Liver (tissue), 3 donors: ENCODE measurements around the gene GSAP.

Experiments
- ATF3 ChIP-seq: IDR thresholded peaks from 2 replicates; pipeline ENCODE4 v1.6.1; 2016; ENCODE audit warnings: antibody characterized with exemption
- CTCF ChIP-seq: fragments of 150-350 bp; IDR thresholded peaks from 2 replicates; pipeline ENCODE4 v1.5.1; 2017; ENCODE audit warnings: improper control_type of control experiment, low read depth, low read length; ENCODE audit not compliant: missing input control
- EGR1 ChIP-seq, 2 donors: IDR thresholded peaks; 2 replicates each; pipeline ENCODE4 v1.6.1; 2016 to 2018; ENCODE audit warnings: antibody characterized with exemption in 2 of 2, low read depth in 2 of 2
- FOXA1 ChIP-seq: IDR thresholded peaks from 2 replicates; pipeline ENCODE4 v1.6.1; 2016; ENCODE audit warnings: antibody characterized with exemption
- GABPA ChIP-seq, 2 donors: IDR thresholded peaks in 1 of 2; conservative IDR thresholded peaks in 1 of 2; 2 replicates each; pipeline ENCODE4 v1.6.1; 2016; ENCODE audit warnings: antibody characterized with exemption in 2 of 2, mild to moderate bottlenecking in 1 of 2, moderate library complexity in 1 of 2
- HNF4A ChIP-seq, 2 donors: conservative IDR thresholded peaks; 2 replicates each; pipeline ENCODE4 v1.6.1; 2016; ENCODE audit warnings: antibody characterized with exemption in 2 of 2, mild to moderate bottlenecking in 2 of 2
- RAD21 ChIP-seq, 2 donors: IDR thresholded peaks; 2 replicates each; pipeline ENCODE4 v1.6.1; 2016; ENCODE audit warnings: antibody characterized with exemption in 2 of 2, mild to moderate bottlenecking in 2 of 2
- REST ChIP-seq: IDR thresholded peaks from 2 replicates; pipeline ENCODE4 v1.6.1; 2016; ENCODE audit warnings: antibody characterized with exemption, mild to moderate bottlenecking
- SP1 ChIP-seq: IDR thresholded peaks from 2 replicates; pipeline ENCODE4 v1.6.1; 2018; ENCODE audit warnings: antibody characterized with exemption, mild to moderate bottlenecking
- YY1 ChIP-seq: IDR thresholded peaks from 2 replicates; pipeline ENCODE4 v1.6.1; 2016; ENCODE audit warnings: antibody characterized with exemption, mild to moderate bottlenecking
- donor health status: healthy.
- donor health status: healthy.

GRCh38 chr7:77430927-77431326 lies 14.8 kb upstream of the GSAP start:
- TF ChIP-seq EGR1 (IDR thresholded peaks at IDR 0.05; ENCODE audit: low read depth in 2 of 2) (no peak), ATF3 (no peak), CTCF (no peak), GABPA (IDR thresholded peaks at IDR 0.05 in 1 of 2, conservative IDR thresholded peaks at IDR 0.05 in 1 of 2) (no peak), YY1 (no peak), HNF4A (conservative IDR thresholded peaks at IDR 0.05) (no peak), SP1 (no peak), REST (no peak), FOXA1 (no peak), RAD21 (IDR thresholded peaks at IDR 0.05) (no peak)
